PC-9 (cell line): ENCODE results near the gene AIF1.

Experiments
- EZH2 ChIP-seq: fragments of 200-600 bp; sonication (generic); IDR thresholded peaks from 2 replicates; pipeline ENCODE4 v1.8.0; 2017; ENCODE audit warnings: antibody characterized with exemption, low read depth
- TF ChIP-seq, protein P1 (sequence below): fragments of 200-600 bp; sonication (generic); conservative IDR thresholded peaks from 2 replicates; pipeline ENCODE4 v1.6.1; 2017; ENCODE audit warnings: mixed run types, antibody characterized with exemption, mild to moderate bottlenecking, moderate library complexity

DNA sequence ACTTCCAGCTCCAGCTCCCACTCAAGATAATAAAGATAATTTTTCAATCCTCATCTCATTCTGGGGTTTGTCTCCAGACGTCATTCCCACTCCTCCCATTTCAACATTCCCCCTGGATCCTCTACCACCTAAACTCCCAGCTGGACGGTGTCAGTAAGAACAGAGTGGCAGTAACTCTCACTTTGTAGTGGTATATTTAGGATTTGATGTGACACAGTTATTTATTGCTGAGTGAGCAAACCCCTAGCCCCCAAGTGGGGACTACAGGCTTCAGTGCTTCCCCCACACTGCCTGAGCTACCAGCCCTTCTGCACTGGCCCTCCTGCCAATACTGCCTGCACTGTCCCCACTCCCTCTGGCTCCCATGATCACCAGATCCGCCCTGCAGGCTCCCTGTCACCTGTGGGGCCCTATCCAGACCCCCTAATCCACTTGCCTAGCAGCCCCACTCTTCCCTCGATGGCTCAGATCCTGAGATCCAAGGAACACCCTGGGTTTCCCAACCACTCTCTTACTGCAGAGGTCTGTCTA, 43.2 kb downstream of the AIF1 start:
- TF ChIP-seq, protein P1, sequence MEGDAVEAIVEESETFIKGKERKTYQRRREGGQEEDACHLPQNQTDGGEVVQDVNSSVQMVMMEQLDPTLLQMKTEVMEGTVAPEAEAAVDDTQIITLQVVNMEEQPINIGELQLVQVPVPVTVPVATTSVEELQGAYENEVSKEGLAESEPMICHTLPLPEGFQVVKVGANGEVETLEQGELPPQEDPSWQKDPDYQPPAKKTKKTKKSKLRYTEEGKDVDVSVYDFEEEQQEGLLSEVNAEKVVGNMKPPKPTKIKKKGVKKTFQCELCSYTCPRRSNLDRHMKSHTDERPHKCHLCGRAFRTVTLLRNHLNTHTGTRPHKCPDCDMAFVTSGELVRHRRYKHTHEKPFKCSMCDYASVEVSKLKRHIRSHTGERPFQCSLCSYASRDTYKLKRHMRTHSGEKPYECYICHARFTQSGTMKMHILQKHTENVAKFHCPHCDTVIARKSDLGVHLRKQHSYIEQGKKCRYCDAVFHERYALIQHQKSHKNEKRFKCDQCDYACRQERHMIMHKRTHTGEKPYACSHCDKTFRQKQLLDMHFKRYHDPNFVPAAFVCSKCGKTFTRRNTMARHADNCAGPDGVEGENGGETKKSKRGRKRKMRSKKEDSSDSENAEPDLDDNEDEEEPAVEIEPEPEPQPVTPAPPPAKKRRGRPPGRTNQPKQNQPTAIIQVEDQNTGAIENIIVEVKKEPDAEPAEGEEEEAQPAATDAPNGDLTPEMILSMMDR, result no peak
- no peak for TF ChIP-seq EZH2
